NCI-H1930 (cell line): ENCODE measurements around the gene NCKAP5.

Experiments
- DNase-seq, 2 experiments: peaks; one replicate each; lab custom pipeline; 2025; lab: John Stamatoyannopoulos, UW

Gene NCKAP5

DNA sequence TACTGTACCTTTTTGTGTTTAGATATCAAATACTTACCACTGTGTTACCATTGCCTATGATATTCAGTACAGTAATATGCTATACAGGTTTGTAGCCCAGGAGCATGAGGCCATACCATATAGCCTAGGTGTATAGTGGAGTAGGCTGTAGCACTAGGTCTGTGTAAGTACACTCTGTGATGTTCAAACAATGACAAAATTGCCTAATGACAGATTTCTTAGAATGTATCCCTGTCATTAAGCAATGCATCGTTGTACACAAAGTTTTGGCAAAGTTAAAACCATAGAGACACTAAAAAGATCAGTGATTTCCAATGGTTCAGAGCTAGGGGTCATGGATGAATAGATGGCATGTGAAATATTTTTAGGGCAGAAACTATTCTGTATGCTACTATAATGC lies 415.5 kb downstream of the NCKAP5 start:
- DNase-seq: no peak

- no peak for DNase-seq
Observed at GRCh38 chr2:133148187-133148586, 420.1 kb downstream of the NCKAP5 start.

GRCh38 chr2:133146893-133147292 lies 421.4 kb downstream of the NCKAP5 start:
- DNase-seq: no peak

- DNase-seq: no peak
Observed at GRCh38 chr2:133143645-133144044, 424.6 kb downstream of the NCKAP5 start.

DNA sequence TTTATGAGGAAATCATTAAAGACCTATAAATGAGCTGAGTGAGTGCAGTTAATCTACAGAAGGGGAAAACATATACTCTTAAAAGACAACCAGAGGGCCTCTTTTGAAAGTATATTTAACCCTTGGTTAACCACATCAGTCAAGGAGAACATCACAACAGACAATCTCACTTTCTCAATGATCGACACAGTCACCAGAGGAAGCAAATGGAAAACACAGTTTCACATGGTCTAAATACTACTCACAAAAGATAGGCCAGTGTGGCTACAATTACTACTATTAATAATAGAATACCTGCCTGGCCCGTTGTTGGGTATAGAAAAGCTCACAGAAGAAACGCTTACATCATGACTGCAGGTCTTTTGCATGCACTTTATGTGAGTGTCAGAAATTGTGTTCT lies 426.2 kb downstream of the NCKAP5 start:
- no peak for DNase-seq

DNA sequence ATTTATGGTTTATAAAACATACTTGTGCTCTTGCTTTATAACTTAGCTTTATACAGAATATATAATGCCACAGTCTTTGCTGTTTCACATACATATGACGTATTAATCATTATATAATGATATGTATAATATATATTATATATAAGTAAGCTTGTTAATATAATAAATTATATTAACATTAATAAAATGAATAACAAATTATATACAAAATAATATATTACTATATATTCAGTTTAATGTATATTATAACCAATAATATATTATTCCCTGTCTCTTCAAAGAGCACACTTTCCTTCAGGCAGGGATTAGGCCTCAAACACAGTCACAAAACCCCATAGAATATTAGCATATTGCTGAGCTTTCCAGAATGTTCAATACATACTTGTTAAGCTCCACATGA lies 427.6 kb downstream of the NCKAP5 start:
- DNase-seq: no peak

- no peak for DNase-seq
Observed at GRCh38 chr2:133139847-133140533, 428.3 kb downstream of the NCKAP5 start.

GRCh38 chr2:133138693-133139092 lies 429.6 kb downstream of the NCKAP5 start:
- DNase-seq: no peak

- no peak for DNase-seq
Observed at GRCh38 chr2:133135035-133135654, 433.1 kb downstream of the NCKAP5 start.

- no peak for DNase-seq
Observed at GRCh38 chr2:133130548-133131246, 437.6 kb downstream of the NCKAP5 start.

DNA sequence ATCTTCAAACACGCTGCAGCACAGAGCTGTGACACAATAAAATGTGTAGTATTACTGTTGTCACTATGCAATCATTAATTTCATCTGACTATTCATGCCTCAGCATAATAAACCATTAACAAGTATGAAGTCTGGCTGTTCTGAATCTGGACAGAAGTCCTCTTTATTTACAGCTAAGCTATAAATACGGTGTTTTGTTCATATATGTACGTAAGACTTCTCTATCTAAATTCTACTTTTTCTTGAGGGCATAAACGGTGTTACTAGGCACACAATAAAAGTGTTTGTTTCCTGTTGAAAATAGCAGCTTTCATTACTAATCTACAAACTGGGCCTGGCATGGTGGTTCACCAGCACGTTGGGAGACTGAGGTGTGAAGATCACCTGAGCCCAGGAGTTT lies 443.8 kb downstream of the NCKAP5 start:
- no peak for DNase-seq

DNA sequence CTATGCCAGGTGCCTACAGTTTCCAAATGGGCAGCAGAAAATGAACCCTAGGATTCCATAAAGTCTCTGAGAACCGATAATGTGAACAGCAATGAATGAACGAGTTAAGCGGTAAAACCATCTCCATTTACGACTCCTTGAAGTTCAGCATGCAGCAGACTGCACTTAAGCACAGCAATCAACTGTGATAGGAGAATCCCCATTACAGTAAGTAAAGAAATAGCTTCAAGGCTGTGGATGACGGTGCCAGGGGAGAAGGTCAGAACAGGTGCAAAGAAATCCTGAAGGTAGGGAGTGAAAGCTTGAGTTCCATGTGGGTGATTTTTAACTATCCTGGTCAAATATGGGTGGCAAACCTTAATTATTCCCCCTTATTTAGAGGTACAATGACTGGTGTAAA lies 444.4 kb downstream of the NCKAP5 start:
- no peak for DNase-seq

DNA sequence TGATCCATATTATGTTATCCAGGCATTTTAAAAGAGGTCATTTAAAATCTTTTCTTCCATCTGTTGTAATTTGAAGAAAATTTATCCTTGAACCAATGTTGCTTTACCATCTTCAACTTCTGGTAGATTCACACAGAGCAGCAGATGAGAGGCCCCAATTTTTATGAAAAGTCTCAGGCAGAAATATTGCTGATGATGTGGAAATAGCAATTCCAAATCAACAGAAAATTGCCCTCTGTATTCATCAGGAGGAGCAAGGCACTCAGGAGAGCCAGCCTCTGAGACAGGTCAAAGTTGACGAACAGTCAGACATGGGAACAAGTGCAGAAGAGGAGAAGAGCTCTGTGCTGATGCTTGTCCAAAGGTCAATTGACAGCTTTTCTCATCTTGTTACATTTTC lies 444.9 kb downstream of the NCKAP5 start:
- no peak for DNase-seq

DNA sequence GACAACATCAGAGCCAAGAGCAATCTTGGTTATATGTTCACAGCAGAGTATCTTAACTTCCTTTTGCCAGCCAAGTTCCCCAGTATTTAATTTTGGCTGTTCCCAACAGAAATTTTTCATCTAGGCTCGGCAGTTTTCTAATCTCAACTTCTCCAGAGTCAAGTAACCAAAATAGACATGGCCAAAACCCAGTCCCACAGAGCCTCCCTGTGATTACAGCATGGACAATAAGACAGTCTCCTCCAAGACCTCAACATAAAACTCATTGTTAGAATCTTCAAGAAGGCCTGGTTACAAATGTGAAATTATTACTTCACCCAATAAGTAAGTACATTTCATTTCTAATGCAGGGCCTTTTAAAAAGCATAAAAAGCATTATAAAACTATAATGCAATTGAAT lies 445.7 kb downstream of the NCKAP5 start:
- no peak for DNase-seq

DNA sequence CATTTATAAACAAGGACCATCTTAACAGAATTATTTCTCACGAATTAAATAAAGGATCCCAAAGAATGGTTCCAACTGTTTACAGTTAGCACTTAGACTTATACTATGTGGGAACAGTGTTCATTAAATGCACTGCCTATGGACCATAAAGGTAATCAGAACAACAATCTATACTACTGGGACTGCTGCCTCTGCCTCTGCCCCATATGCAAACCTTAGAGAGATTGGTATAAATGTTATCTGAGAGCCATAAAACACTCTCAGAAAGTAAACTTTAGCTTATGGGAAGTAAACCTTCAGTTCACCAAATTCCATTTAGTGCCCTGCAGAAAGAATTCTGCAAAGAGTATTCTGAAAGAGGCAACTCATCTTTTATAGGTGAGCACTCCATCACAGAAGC lies 448.0 kb downstream of the NCKAP5 start:
- no peak for DNase-seq

- DNase-seq: no peak
Observed at GRCh38 chr2:133110201-133110600, 458.1 kb downstream of the NCKAP5 start.

- DNase-seq: no peak
Observed at GRCh38 chr2:133109772-133110171, 458.5 kb downstream of the NCKAP5 start.

DNA sequence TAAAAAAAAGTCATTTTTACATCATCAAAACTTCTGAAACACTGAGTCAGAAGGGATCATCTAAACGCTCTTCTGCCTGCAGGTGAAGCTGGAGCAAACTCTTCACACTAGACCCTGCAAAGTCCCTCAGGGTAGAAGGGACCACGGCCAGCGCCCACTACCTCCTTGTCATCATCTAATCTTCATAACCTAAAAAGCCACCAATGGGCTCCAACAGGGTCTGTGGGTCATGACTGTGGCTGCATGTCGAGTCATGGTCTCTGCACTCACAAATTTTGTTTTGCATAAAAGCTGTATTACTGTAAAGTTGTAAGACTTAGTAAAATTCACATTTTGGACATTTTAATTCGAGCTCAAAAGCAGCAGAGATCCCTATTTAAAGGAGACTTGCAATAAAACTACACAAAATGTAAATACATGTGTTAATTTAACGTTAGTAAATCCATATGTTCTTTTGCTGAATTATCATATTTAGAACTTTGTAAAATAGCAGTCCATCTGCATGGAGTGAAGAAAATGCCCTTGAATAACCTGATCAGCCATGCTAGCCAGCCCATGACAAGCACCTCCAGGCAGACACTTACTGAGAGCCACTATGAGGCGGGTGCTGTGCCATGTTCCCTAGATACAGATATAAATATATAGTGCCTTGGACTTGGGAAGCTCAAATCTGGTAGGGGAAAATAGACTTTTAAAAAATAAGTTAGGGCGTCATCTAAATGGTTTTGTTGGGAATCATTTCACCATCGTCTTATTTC lies 461.0 kb downstream of the NCKAP5 start:
- no peak for DNase-seq

- no peak for DNase-seq
Observed at GRCh38 chr2:133104871-133105270, 463.4 kb downstream of the NCKAP5 start.

- DNase-seq: no peak
Observed at GRCh38 chr2:133098787-133099186, 469.5 kb downstream of the NCKAP5 start.

DNA sequence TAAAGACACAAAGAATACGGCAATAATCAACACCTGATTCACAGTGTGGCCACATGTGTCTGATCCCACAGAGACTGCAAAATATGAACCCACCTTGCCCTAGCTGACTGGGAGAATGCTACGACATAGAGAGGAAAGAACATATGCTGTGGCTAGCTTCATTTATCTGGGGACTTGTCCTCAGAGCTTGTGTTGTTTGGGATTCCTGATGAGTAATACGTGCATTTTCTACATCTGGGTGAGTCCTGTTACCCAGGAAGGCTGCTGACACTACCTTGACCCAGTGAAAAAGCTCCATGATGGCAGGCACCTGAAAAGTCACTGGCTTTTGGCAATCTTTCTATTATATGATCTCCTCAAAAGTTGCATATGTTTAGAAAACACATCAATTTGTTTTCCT lies 470.6 kb downstream of the NCKAP5 start:
- DNase-seq: no peak

- DNase-seq: no peak
Observed at GRCh38 chr2:133092571-133092970, 475.7 kb downstream of the NCKAP5 start.

DNA sequence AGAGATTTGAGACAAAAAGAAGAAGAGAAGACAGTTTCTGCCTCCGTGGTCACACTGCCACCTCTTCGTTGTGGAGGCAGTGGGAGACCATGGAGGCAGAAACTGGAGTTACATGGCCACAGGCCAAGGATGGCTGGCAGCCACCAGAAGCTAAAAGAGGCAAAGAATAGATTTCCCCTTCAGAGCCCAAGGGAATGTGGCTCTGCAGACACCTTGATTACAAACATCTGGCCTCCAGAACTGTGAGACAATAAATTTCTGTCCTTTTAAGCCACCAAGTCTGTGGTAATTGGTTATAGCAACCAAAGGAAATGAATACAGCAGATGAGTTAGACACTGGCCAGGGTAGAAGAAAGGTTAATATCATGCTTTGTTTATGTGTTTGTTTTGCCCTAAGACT lies 477.9 kb downstream of the NCKAP5 start:
- no peak for DNase-seq
